Breast epithelium (tissue), 4 donors: ENCODE data around the gene PTPRA. TPM values are rescaled to one million over a fixed set of nuclear protein-coding genes. Genes with fewer than 3 reads are reported as not detected.

Experiments used
- DNase-seq, 2 donors: peaks; one replicate each; pipeline ENCODE4 v3.0.0-alpha.2; 2019; ENCODE audit warnings: low spot score in 2 of 2
- H3K27ac ChIP-seq, 2 donors: fragments of 200-600 bp; sonication (generic) in 1 of 2; one replicate each; pipeline ENCODE4 v1.5.1; 2016 to 2019; ENCODE audit warnings: mild to moderate bottlenecking in 1 of 2
- H3K27me3 ChIP-seq, 2 donors: fragments of 200-600 bp; sonication (generic) in 1 of 2; one replicate each; pipeline versions ENCODE4 v1.5.1 to v1.6.0; 2017 to 2019; ENCODE audit warnings: control low read depth in 1 of 2, mild to moderate bottlenecking in 1 of 2
- H3K36me3 ChIP-seq: fragments of 200-600 bp; one replicate; pipeline ENCODE4 v1.5.1; 2019
- H3K4me1 ChIP-seq, 2 donors: fragments of 200-600 bp; sonication (generic); one replicate each; pipeline ENCODE4 v1.5.1; 2016 to 2019; ENCODE audit warnings: control low read depth in 1 of 2
- H3K4me3 ChIP-seq, 3 donors: fragments of 200-600 bp; sonication (generic); 1 replicate in 2 of 3; 2 replicates in 1 of 3; pipeline ENCODE4 v1.5.1; 2016 to 2019; ENCODE audit warnings: mild to moderate bottlenecking in 3 of 3, moderate library complexity in 2 of 3
- H3K9me3 ChIP-seq, 2 donors: fragments of 200-600 bp; sonication (generic) in 1 of 2; one replicate each; pipeline ENCODE4 v1.5.1; 2016 to 2019; ENCODE audit warnings: control low read depth in 1 of 2
- CTCF ChIP-seq, 3 donors: fragments of 450-650 bp; IDR thresholded peaks; one replicate each; pipeline ENCODE4 v1.5.1; 2016 to 2017; ENCODE audit warnings: antibody characterized with exemption in 3 of 3, mild to moderate bottlenecking in 3 of 3, moderate library complexity in 3 of 3
- POLR2A ChIP-seq: fragments of 450-650 bp; IDR thresholded peaks from one replicate; pipeline ENCODE4 v1.6.1; 2016; ENCODE audit warnings: antibody characterized with exemption, mild to moderate bottlenecking, moderate library complexity
- POLR2AphosphoS5 ChIP-seq, 3 donors: sonication (generic); formaldehyde crosslinking; IDR thresholded peaks; one replicate each; pipeline ENCODE4 v1.6.1; 2017; ENCODE audit warnings: antibody characterized with exemption in 3 of 3
- intact Hi-C: fragments of 100-400 bp; cut with DNase I; formaldehyde crosslinking; loops from one replicate; pipeline ENCODE4 v1.15.1; 2023; ENCODE audit warnings: low total_unique reads
- total RNA-seq, 3 donors: library from RNA; depleted of rRNA; stranded (reverse); fragments of >200 nt; gene quantifications; one replicate each; pipeline ENCODE4 v1.1.0, GENCODE V29; 2016

Gene PTPRA
- total RNA-seq, 3 donors from 2014 or later = 89.1 to 102 (median 96.0) TPM

DNA sequence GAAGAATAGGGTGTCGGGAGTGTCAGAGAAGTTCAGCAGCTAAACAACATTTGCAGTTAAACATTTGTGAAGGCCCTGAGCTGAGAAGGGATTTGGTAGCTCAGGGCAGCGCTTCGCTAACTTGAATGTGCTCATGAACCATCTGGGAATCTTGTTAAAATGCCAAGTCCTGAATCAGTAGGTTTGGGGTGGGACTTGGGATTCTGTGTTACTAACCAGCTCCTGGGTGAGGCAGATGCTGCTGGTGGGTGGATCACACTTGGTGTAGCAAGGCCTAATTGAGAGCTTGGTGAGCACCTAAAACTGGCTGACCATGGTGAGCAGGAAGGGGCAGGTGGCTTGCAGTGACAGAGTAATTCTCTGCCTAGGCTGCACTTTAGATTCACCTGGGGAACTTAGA lies 5.9 kb downstream of the PTPRA start:
- intact Hi-C loops = no loop called here
- no peak for DNase-seq

DNA sequence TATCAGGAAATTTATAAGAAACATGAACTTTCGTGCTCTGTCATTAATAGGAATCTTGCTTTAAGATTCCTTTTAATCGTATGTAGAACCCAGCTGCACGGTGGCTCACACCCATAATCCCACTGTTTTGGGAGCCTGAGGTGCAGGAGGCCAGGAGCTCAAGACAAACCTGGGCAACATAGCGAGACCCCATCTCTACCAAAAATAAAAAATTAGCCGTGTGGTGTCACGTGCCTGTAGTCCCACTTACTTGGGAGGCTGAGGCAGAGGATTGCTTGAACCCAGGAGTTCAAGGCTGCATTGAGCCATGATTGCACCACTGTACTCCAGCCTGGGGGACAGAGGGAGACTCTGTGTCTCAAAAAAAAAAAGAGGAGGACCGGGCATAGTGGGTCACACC lies 7.4 kb downstream of the PTPRA start:
- H3K27me3 ChIP-seq = no peaks in the 10 kb centered on the region
- TF ChIP-seq CTCF (IDR thresholded peaks at IDR 0.05) (no peak), POLR2AphosphoS5 (IDR thresholded peaks at IDR 0.05) (no peak), POLR2A (no peak)
- H3K4me1 ChIP-seq = peaks cover 0 to 1% of the 10 kb centered on the region in 2 donors
- no peak overlapping the region for H3K4me3 ChIP-seq
- H3K27ac ChIP-seq = no peak overlapping the region
- intact Hi-C loops = no loop called here
- no peaks in the 10 kb centered on the region for H3K9me3 ChIP-seq
- DNase-seq = no peak
- H3K36me3 ChIP-seq = no peaks in the 10 kb centered on the region

More for the DNA sequence above, 5.9 kb downstream of the PTPRA start:
- Histone ChIP-seq H3K4me1 (peaks cover 0 to 12% of the 10 kb centered on the region in 2 donors), H3K27ac (no peak overlapping the region), H3K9me3 (no peaks in the 10 kb centered on the region), H3K4me3 (no peak overlapping the region), H3K36me3 (no peaks in the 10 kb centered on the region), H3K27me3 (no peaks in the 10 kb centered on the region)
- TF ChIP-seq CTCF (IDR thresholded peaks at IDR 0.05) (no peak), POLR2AphosphoS5 (IDR thresholded peaks at IDR 0.05) (no peak), POLR2A (no peak)

DNA sequence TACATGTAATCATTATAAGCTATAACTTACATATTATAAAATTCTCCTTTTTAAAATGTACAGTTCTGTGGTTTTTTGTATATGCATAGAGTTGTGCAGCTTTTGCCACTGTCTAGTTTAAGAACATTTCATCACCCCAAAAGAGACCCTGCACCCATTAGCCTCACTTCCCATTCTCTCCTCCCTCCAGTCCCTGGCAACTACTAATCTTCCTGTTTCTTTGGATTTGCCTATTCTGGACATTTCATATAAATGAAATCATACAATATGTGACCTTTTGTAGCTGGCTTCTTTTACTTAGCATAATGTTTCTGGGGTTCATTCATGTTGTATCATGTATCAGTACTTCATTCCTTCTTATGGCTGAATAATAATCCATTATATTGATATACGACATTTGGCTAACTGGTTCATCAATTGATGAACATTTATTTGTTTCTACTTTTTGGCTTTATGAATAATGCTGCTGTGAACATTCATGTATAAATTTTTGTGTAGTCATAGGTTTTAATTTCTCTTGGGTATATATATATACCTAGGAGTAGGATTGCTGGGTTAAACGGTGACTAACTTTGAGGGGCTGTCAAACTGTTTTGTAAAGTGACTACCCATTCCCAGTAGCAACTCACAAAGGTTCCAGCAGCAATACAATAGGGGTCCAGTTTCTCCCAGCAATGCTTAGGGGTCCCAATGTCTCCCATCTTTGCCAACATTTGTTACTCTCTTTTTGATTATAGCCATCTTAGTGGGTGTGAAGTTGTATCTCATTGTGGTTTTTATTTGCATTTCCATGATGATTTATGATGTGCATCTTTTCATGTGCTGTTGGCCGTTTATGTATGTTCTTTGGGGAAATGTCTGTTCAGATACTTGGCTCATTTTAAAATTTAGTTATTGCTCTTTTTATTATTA lies 10.7 kb downstream of the PTPRA start:
- Histone ChIP-seq H3K36me3 (no peaks in the 10 kb centered on the region), H3K4me1 (no peaks in the 10 kb centered on the region), H3K9me3 (no peaks in the 10 kb centered on the region), H3K4me3 (no peak overlapping the region), H3K27ac (no peak overlapping the region), H3K27me3 (no peaks in the 10 kb centered on the region)
- no peak for DNase-seq
- intact Hi-C loops = no loop called here
- TF ChIP-seq POLR2AphosphoS5 (IDR thresholded peaks at IDR 0.05) (no peak), CTCF (IDR thresholded peaks at IDR 0.05) (no peak), POLR2A (no peak)

GRCh38 chr20:2887715-2888114 lies 14.4 kb downstream of the PTPRA start:
- intact Hi-C loops = no loop called here
- Histone ChIP-seq H3K27ac (no peak overlapping the region), H3K4me3 (no peak overlapping the region)

More at GRCh38 chr20:2887715-2888114, 14.4 kb downstream of the PTPRA start:
- no peaks in the 10 kb centered on the region for H3K36me3 ChIP-seq
- no peak for DNase-seq
- no peaks in the 10 kb centered on the region for H3K9me3 ChIP-seq
- no peaks in the 10 kb centered on the region for H3K27me3 ChIP-seq
- TF ChIP-seq POLR2AphosphoS5 (IDR thresholded peaks at IDR 0.05) = no peak
- TF ChIP-seq POLR2A = no peak
- TF ChIP-seq CTCF (IDR thresholded peaks at IDR 0.05) = no peak
- H3K4me1 ChIP-seq = no peaks in the 10 kb centered on the region
